SK-N-MC (cell line): ENCODE measurements around the gene DAAM2.

Experiments used
- EZH2 ChIP-seq: fragments of 200-600 bp; sonication (generic); IDR thresholded peaks from one replicate; pipeline ENCODE4 v1.6.1; 2017; ENCODE audit warnings: antibody characterized with exemption
- POLR2AphosphoS5 ChIP-seq: IDR thresholded peaks from 2 replicates; pipeline ENCODE4 v1.6.1; 2012; ENCODE audit warnings: mild to moderate bottlenecking, low read depth, low read length, borderline replicate concordance

DNA sequence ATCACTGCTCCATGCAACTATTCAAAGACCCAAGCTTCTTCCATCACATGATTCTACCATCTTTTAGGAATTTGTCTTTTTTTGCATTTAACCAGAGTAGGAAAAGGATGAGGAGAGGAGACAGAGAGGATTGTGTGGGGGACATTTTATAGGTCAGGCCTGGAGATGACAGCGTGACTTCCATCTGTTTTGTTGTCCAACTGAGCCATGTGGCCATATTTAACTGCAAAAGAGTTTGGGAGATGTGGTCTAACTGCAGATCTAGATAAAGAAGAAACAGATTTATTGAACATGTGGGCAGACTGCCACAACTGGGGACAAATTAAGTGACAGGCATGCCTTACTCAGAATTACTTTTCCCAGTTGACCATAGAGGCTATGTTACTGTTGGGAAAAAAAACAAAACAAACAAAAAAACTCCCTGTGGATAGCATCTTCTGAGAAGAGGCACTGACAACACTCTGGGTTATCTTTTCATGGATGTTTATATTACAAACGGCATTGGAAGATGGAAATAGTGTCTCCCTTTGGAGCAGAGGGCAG, 161.0 kb downstream of the DAAM2 start:
- TF ChIP-seq POLR2AphosphoS5 (no peak), EZH2 (no peak)
